GM13976 (cell line): Measurements from ENCODE around the gene ITPK1.
A peak's percentile ranks its signal among the peaks of the same experiment; 100 is the strongest.

Source experiments
- DNase-seq: peaks from one replicate; pipeline ENCODE4 v3.0.0; 2012; ENCODE audit warnings: low spot score
- in situ Hi-C: fragments of 300-500 bp; cut with MboI; formaldehyde crosslinking; loops from one replicate; pipeline ENCODE4 v1.12.0; 2022; ENCODE audit warnings: low sequenced_read_pairs, mixed read lengths, inconsistent platforms; ENCODE audit not compliant: unreplicated experiment
- TF ChIP-seq, protein P1 (sequence below): IDR thresholded peaks from 2 replicates; pipeline ENCODE4 v1.5.1; 2012; ENCODE audit warnings: borderline replicate concordance, mild to moderate bottlenecking; ENCODE audit not compliant: insufficient read depth; ENCODE audit errors: extremely low read depth, missing control alignments, control extremely low read depth

The ITPK1 gene

GRCh38 chr14:93103392-93104080 lies 12.2 kb downstream of the ITPK1 start:
- peak; percentile 85 for DNase-seq
- TF ChIP-seq, protein P1, sequence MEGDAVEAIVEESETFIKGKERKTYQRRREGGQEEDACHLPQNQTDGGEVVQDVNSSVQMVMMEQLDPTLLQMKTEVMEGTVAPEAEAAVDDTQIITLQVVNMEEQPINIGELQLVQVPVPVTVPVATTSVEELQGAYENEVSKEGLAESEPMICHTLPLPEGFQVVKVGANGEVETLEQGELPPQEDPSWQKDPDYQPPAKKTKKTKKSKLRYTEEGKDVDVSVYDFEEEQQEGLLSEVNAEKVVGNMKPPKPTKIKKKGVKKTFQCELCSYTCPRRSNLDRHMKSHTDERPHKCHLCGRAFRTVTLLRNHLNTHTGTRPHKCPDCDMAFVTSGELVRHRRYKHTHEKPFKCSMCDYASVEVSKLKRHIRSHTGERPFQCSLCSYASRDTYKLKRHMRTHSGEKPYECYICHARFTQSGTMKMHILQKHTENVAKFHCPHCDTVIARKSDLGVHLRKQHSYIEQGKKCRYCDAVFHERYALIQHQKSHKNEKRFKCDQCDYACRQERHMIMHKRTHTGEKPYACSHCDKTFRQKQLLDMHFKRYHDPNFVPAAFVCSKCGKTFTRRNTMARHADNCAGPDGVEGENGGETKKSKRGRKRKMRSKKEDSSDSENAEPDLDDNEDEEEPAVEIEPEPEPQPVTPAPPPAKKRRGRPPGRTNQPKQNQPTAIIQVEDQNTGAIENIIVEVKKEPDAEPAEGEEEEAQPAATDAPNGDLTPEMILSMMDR = no peak

GRCh38 chr14:93102141-93102540 lies 13.6 kb downstream of the ITPK1 start:
- in situ Hi-C loops = no loop called here
- TF ChIP-seq, protein P1 = no peak
- DNase-seq = no peak

More at GRCh38 chr14:93103392-93104080, 12.2 kb downstream of the ITPK1 start:
- in situ Hi-C loops = no loop called here

GRCh38 chr14:93101181-93101580 lies 14.5 kb downstream of the ITPK1 start:
- no peak for DNase-seq
- TF ChIP-seq, protein P1 = no peak
- in situ Hi-C loops = no loop called here

DNA sequence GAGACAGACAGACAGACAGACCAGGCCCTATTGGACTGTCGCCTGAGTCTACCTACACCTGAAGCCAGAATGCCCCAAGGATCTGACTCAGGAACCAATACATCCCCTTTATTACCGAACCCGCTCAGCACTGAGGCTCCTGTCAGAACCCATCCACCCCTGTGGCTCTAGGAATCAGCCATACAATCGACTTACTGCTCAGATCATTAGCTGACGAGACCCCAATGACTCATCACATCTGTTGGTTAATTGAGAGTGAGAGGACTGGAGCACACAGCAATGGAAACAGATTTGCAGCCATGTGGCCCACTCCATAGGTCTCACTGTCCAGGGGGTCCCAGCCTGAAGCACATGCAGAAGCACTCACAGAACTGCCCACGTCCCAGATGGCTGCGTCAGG lies 15.2 kb downstream of the ITPK1 start:
- TF ChIP-seq, protein P1 = no peak

GRCh38 chr14:93100100-93100499 lies 15.6 kb downstream of the ITPK1 start:
- TF ChIP-seq, protein P1 = no peak
- DNase-seq = no peak
- in situ Hi-C loops = no loop called here

More for the DNA sequence above, 15.2 kb downstream of the ITPK1 start:
- no peak for DNase-seq
- in situ Hi-C loops = no loop called here

DNA sequence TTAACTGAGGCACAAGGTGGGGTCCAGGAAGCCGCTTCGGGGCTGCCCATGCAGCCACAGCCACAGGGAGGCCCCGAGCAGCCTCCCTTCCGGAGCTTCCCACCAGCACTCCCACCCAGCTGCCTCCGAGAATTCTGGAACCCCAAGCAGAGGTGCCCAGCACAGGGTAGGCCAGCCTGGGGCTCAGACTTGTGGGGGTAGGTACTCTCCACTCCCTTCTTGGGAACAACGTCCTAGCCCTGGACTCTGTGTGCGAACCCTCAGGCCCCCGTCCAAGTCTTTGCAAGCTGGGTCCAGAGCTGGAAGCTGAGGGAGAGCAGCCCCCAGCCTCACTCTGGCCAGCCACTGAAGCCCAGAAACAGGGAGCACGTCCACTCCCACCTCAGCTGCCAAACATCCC lies 16.1 kb downstream of the ITPK1 start:
- in situ Hi-C loops = no loop called here
- no peak for DNase-seq

More for the DNA sequence above, 16.1 kb downstream of the ITPK1 start:
- TF ChIP-seq, protein P1 = no peak
